Right ventricle myocardium superior (tissue), 1 donor: ENCODE measurements around the gene NTN1. TPM values are rescaled to one million over a fixed set of nuclear protein-coding genes. Genes with fewer than 3 reads are reported as not detected.

Experiments
- ATAC-seq: fragments of 200-7000 bp; cut with Tn5 transposase; one replicate; pipeline ENCODE4 v1.9.1; 2020; ENCODE audit warnings: mild to moderate bottlenecking; ENCODE audit not compliant: poor library complexity
- DNase-seq: peaks from one replicate; pipeline ENCODE4 v3.0.0-alpha.2; 2020
- intact Hi-C: fragments of 100-400 bp; cut with DNase I; formaldehyde crosslinking; loops from one replicate; pipeline ENCODE4 v1.11.2; 2022
- total RNA-seq: library from RNA; stranded (reverse); fragmentation: NEBNext Ultra II Directional; extraction: Animal tissue kit (Norgen Biotek cat#: 25700); gene quantifications from one replicate; pipeline ENCODE4 v1.2.1, GENCODE V29; 2021
- donor health status: DM: no; HTN: yes; CAD: no; lungs with severe emphysema.

Gene NTN1
- total RNA-seq, 1 donor from 2014 or later, result 19.4 TPM

- ATAC-seq, result no peak
- DNase-seq, result no peak
- intact Hi-C loops, result no loop called here
Observed at GRCh38 chr17:9003355-9004131, 17.8 kb upstream of the NTN1 start.

GRCh38 chr17:9004132-9004960 is 17.0 kb upstream of the NTN1 start:
- intact Hi-C loops, result no loop called here
- ATAC-seq (no peak), DNase-seq (no peak)

GRCh38 chr17:9004961-9005285 is 16.4 kb upstream of the NTN1 start:
- DNase-seq, result no peak
- intact Hi-C loops, result no loop called here

GRCh38 chr17:9006175-9006767 is 15.0 kb upstream of the NTN1 start:
- intact Hi-C loops, result no loop called here

More at GRCh38 chr17:9004961-9005285, 16.4 kb upstream of the NTN1 start:
- no peak for ATAC-seq

GRCh38 chr17:9007052-9007714 is 14.1 kb upstream of the NTN1 start:
- intact Hi-C loops, result no loop called here
- DNase-seq (no peak), ATAC-seq (no peak)

More at GRCh38 chr17:9006175-9006767, 15.0 kb upstream of the NTN1 start:
- no peak for DNase-seq
- no peak for ATAC-seq

- ATAC-seq, result no peak
- intact Hi-C loops, result no loop called here
- DNase-seq, result no peak
Observed at GRCh38 chr17:9009096-9009495, 12.2 kb upstream of the NTN1 start.

- intact Hi-C loops, result no loop called here
- DNase-seq, result no peak
- ATAC-seq, result no peak
Observed at GRCh38 chr17:9009737-9010136, 11.6 kb upstream of the NTN1 start.

GRCh38 chr17:9011001-9011400 is 10.3 kb upstream of the NTN1 start:
- intact Hi-C loops, result no loop called here
- DNase-seq, result no peak
- no peak for ATAC-seq

- intact Hi-C loops, result no loop called here
- ATAC-seq, result no peak
- no peak for DNase-seq
Observed at GRCh38 chr17:9016941-9017552, 4.3 kb upstream of the NTN1 start.

GRCh38 chr17:9018726-9019125 is 2.6 kb upstream of the NTN1 start:
- intact Hi-C loops, result no loop called here
- ATAC-seq (no peak), DNase-seq (no peak)

- DNase-seq, result no peak
- ATAC-seq, result no peak
- intact Hi-C loops, result loop anchor here (10.0 kb wide), 1 partner anchor 95 kb away; no protein-coding TSS in a partner anchor
Observed at GRCh38 chr17:9020096-9020823, 1.1 kb upstream of the NTN1 start.

GRCh38 chr17:9020824-9021157 is 519 bp upstream of the NTN1 start:
- intact Hi-C loops, result loop anchor here (10.0 kb wide), 1 partner anchor 94 kb away; no protein-coding TSS in a partner anchor
- ATAC-seq (no peak), DNase-seq (no peak)

- ATAC-seq, result peak; percentile 72
- DNase-seq, result peak; percentile 53
- intact Hi-C loops, result loop anchor here (10.0 kb wide), 1 partner anchor 93 kb away; no protein-coding TSS in a partner anchor
Observed at GRCh38 chr17:9021992-9022572, 772 bp downstream of the NTN1 start.

- no peak for ATAC-seq
- intact Hi-C loops, result loop anchor here (10.0 kb wide), 1 partner anchor 92 kb away; no protein-coding TSS in a partner anchor
- peak; percentile 56 for DNase-seq
Observed at GRCh38 chr17:9022573-9023391, 1.5 kb downstream of the NTN1 start.

- intact Hi-C loops, result loop anchor here (10.0 kb wide), 1 partner anchor 91 kb away; no protein-coding TSS in a partner anchor
- no peak for ATAC-seq
- DNase-seq, result no peak
Observed at GRCh38 chr17:9023392-9024218, 2.3 kb downstream of the NTN1 start.

- DNase-seq (no peak), ATAC-seq (no peak)
- intact Hi-C loops, result loop anchor here (10.0 kb wide), 1 partner anchor 90 kb away; no protein-coding TSS in a partner anchor
Observed at GRCh38 chr17:9024497-9024896, 3.2 kb downstream of the NTN1 start.
